MM.1S (cell line): Measurements from ENCODE around the gene PRG3.

Source experiments
- DNase-seq: peaks from one replicate; pipeline ENCODE4 v3.0.0-alpha.2; 2015
- H2AFZ ChIP-seq: fragments of 300-600 bp; sonication (generic); 2 replicates; pipeline ENCODE4 v1.6.0; 2016; ENCODE audit warnings: antibody characterized with exemption, low read length
- H3F3A ChIP-seq: fragments of 300-600 bp; sonication (generic); 2 replicates; pipeline ENCODE4 v1.6.1; 2016; ENCODE audit warnings: mild to moderate bottlenecking, antibody characterized with exemption, low read length, moderate library complexity, mixed read lengths; ENCODE audit not compliant: insufficient read depth
- H3K27ac ChIP-seq: fragments of 300-600 bp; sonication (generic); 2 replicates; pipeline ENCODE4 v1.5.1; 2016; ENCODE audit warnings: mild to moderate bottlenecking, low read length
- H3K27me3 ChIP-seq: fragments of 300-600 bp; sonication (generic); replicated peaks from 2 replicates; pipeline ENCODE4 v1.6.0; 2016; ENCODE audit warnings: low read length; ENCODE audit not compliant: insufficient read depth
- H3K36me3 ChIP-seq: fragments of 300-600 bp; sonication (generic); replicated peaks from 2 replicates; pipeline ENCODE4 v1.6.1; 2016; ENCODE audit warnings: mild to moderate bottlenecking, low read length, mixed read lengths; ENCODE audit not compliant: insufficient read depth
- H3K4me1 ChIP-seq: fragments of 300-600 bp; sonication (generic); 2 replicates; pipeline ENCODE4 v1.6.1; 2016; ENCODE audit warnings: low read length, mixed read lengths
- H3K4me2 ChIP-seq: fragments of 300-600 bp; sonication (generic); 2 replicates; pipeline ENCODE4 v1.6.0; 2016; ENCODE audit warnings: low read depth, low read length
- H3K4me3 ChIP-seq: fragments of 300-600 bp; sonication (generic); 2 replicates; pipeline ENCODE4 v1.5.1; 2016; ENCODE audit warnings: low read length, mixed read lengths
- H3K79me2 ChIP-seq: fragments of 300-600 bp; sonication (generic); 2 replicates; pipeline ENCODE4 v1.6.1; 2016; ENCODE audit warnings: mixed run types, low read length, mixed read lengths
- H3K9ac ChIP-seq: fragments of 300-600 bp; sonication (generic); 2 replicates; pipeline ENCODE4 v1.6.1; 2016; ENCODE audit warnings: low read length, mixed read lengths
- H3K9me2 ChIP-seq: fragments of 300-600 bp; sonication (generic); replicated peaks from 2 replicates; pipeline ENCODE4 v1.6.1; 2016; ENCODE audit warnings: mild to moderate bottlenecking, low read length, mixed read lengths; ENCODE audit not compliant: insufficient read depth
- H3K9me3 ChIP-seq: fragments of 300-600 bp; sonication (generic); replicated peaks from 2 replicates; pipeline ENCODE4 v1.6.1; 2016; ENCODE audit warnings: mild to moderate bottlenecking, low read length, mixed read lengths; ENCODE audit not compliant: insufficient read depth
- H4K20me1 ChIP-seq: fragments of 300-600 bp; sonication (generic); 2 replicates; pipeline ENCODE4 v1.6.1; 2016; ENCODE audit warnings: mild to moderate bottlenecking, low read length, moderate library complexity, mixed read lengths; ENCODE audit not compliant: insufficient read depth
- EZH2 ChIP-seq: fragments of 300-600 bp; sonication (generic); optimal IDR thresholded peaks from 2 replicates; pipeline ENCODE3; 2017; ENCODE audit warnings: low read depth, mild to moderate bottlenecking, antibody characterized with exemption, low read length, mixed read lengths
- EZH2phosphoT487 ChIP-seq: fragments of 300-600 bp; sonication (generic); IDR thresholded peaks from 2 replicates; pipeline ENCODE4 v1.6.1; 2018; ENCODE audit warnings: antibody characterized with exemption, low read length
- TF ChIP-seq, protein P1 (sequence below): fragments of 300-600 bp; sonication (generic); IDR thresholded peaks from 2 replicates; pipeline ENCODE4 v1.5.1; 2016; ENCODE audit warnings: antibody characterized with exemption, low read length, mixed read lengths

PRG3 gene

DNA sequence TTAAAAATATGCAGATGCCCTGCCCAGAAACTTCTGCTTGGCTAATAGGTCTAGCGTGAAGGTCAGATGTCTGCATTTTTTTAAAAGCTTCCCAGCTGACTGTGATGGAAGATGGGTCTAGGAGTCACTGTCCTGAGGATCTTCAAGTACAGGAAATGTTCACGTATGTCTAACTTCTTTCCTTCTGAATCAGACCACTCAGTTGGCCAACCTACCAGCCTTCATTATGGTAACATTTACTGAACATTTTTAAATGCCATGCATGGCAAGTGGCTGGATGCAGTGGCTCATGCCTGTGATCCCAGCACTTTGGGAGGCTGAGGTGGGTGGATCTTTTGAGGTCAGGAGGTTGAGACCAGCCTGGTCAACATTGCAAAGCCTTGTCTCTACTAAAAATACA lies 10.6 kb upstream of the PRG3 start:
- Histone ChIP-seq H3K9me2 (no peaks in the 10 kb centered on the region), H3K9me3 (no peaks in the 10 kb centered on the region), H3K9ac (no peak overlapping the region), H3K4me1 (no peaks in the 10 kb centered on the region), H3K79me2 (no peaks in the 10 kb centered on the region), H2AFZ (no peak overlapping the region), H3K27me3 (no peaks in the 10 kb centered on the region), H3K4me3 (no peak overlapping the region), H4K20me1 (no peaks in the 10 kb centered on the region), H3F3A (no peaks in the 10 kb centered on the region), H3K4me2 (no peak overlapping the region), H3K36me3 (no peaks in the 10 kb centered on the region), H3K27ac (no peak overlapping the region)
- TF ChIP-seq, protein P1, sequence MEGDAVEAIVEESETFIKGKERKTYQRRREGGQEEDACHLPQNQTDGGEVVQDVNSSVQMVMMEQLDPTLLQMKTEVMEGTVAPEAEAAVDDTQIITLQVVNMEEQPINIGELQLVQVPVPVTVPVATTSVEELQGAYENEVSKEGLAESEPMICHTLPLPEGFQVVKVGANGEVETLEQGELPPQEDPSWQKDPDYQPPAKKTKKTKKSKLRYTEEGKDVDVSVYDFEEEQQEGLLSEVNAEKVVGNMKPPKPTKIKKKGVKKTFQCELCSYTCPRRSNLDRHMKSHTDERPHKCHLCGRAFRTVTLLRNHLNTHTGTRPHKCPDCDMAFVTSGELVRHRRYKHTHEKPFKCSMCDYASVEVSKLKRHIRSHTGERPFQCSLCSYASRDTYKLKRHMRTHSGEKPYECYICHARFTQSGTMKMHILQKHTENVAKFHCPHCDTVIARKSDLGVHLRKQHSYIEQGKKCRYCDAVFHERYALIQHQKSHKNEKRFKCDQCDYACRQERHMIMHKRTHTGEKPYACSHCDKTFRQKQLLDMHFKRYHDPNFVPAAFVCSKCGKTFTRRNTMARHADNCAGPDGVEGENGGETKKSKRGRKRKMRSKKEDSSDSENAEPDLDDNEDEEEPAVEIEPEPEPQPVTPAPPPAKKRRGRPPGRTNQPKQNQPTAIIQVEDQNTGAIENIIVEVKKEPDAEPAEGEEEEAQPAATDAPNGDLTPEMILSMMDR = no peak
- no peak for TF ChIP-seq EZH2phosphoT487
- TF ChIP-seq EZH2 = no peak
- no peak for DNase-seq

DNA sequence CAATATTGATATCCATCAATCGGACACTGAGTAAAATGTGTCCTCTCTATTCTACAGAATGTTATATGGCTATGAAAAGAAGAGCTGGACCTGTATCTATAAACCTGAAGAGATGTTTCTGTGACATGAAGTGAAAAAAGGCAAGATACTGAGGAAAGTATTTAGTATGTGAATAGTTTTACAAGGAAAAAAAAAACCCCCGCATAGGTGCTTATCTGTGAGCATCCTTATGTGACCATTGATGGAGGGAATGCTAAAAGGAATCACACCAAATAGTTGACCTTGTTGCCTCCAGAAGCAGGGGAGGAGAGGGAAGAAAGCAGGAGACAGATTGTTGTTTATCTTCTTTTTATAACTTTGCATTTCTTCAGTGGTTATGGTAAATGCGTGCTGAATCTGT lies 10.2 kb upstream of the PRG3 start:
- H3K9me3 ChIP-seq = no peaks in the 10 kb centered on the region
- H3K9me2 ChIP-seq = no peaks in the 10 kb centered on the region
- TF ChIP-seq, protein P1 = no peak
- TF ChIP-seq EZH2phosphoT487 = no peak
- TF ChIP-seq EZH2 = no peak
- H3K4me1 ChIP-seq = no peaks in the 10 kb centered on the region
- no peaks in the 10 kb centered on the region for H3K79me2 ChIP-seq
- no peak overlapping the region for H3K4me3 ChIP-seq
- DNase-seq = no peak
- no peaks in the 10 kb centered on the region for H3F3A ChIP-seq
- H3K9ac ChIP-seq = no peak overlapping the region
- H3K36me3 ChIP-seq = no peaks in the 10 kb centered on the region
- no peaks in the 10 kb centered on the region for H3K27me3 ChIP-seq
- H3K4me2 ChIP-seq = no peak overlapping the region
- no peaks in the 10 kb centered on the region for H4K20me1 ChIP-seq
- H3K27ac ChIP-seq = no peak overlapping the region
- no peak overlapping the region for H2AFZ ChIP-seq

DNA sequence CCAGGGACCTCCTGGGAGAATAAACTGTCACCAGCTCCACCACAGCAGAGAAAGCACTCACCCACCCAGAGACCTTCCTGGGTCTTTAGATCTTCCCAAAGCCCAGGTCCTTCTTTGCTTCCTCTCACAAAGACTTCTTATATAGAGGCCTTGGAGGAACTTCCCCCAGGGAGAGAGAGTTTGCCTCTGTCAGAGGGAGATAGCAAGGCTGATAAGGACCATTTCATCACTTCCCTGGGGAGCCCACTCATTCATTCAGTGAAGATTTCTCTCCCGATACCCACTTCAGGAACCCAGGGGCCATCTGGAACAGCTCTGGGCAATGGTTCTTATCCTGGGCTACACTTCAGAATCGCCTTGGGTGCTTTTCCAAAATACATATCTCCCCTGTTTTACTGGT lies 9.6 kb upstream of the PRG3 start, which contains the start of gene PRG2:
Gene PRG2, minus strand, starts transcription at position 116 of the 400 bp plus-strand sequence. CDS start 706 bp downstream, outside the sequence.
- Histone ChIP-seq H3K4me3 (no peak within 1 kb of the TSS), H4K20me1 (no peaks in the 10 kb centered on the region), H3K27ac (no peak within 1 kb of the TSS), H3K79me2 (no peaks in the 10 kb centered on the region), H3K9ac (no peak within 1 kb of the TSS), H3K36me3 (no peaks in the 10 kb centered on the region), H2AFZ (no peak within 1 kb of the TSS), H3K4me2 (no peak within 1 kb of the TSS), H3K9me3 (no peaks in the 10 kb centered on the region), H3K4me1 (no peaks in the 10 kb centered on the region), H3K27me3 (no peaks in the 10 kb centered on the region), H3K9me2 (no peaks in the 10 kb centered on the region), H3F3A (no peaks in the 10 kb centered on the region)
- TF ChIP-seq EZH2 (no peak), EZH2phosphoT487 (no peak)
- TF ChIP-seq, protein P1 = no peak
- no peak for DNase-seq
